ENCODE data around the gene MAB21L3. TPM values are rescaled to one million over a fixed set of nuclear protein-coding genes. Genes with fewer than 3 reads are reported as not detected.
A peak's percentile ranks its signal among the peaks of the same experiment; 100 is the strongest.

MAB21L3 gene
- total RNA-seq, 2 experiments from 2014 or later, result not detected

- H3K4me3 ChIP-seq (ENCODE audit: low read length), result no peak overlapping the region
- DNase-seq (no peak), ATAC-seq (ENCODE audit: poor library complexity) (no peak)
- H3K4me1 ChIP-seq (ENCODE audit: insufficient read depth, low read length), result peaks cover 22% of the 10 kb centered on the region
- no peaks in the 10 kb centered on the region for H3K36me3 ChIP-seq (ENCODE audit: insufficient read depth, low read length)
- H3K27me3 ChIP-seq (ENCODE audit: control insufficient read depth in 1 of 2, insufficient read depth in 2 of 2, low read length in 2 of 2), result no peaks in the 10 kb centered on the region
- H3K27ac ChIP-seq (ENCODE audit: low read depth in 1 of 2, low read length in 2 of 2), result no peak overlapping the region
- ChIA-PET POLR2A (interaction anchor here (0.6 to 2.1 kb wide), 8 partner anchors 12 to 351 kb away, joined by 3 to 5 read pairs (median 3); no protein-coding TSS in a partner anchor), CTCF (interaction anchor here (1.2 to 2.7 kb wide), 4 partner anchors 11 to 335 kb away, joined by 3 to 31 read pairs (median 12); no protein-coding TSS in a partner anchor)
- H3K4me3 Mint-ChIP-seq, result no peak overlapping the region
- no peaks in the 10 kb centered on the region for H3K9me3 ChIP-seq (ENCODE audit: control insufficient read depth in 1 of 2, insufficient read depth in 1 of 2, low read length in 2 of 2)
- no peaks in the 10 kb centered on the region for H3K27me3 Mint-ChIP-seq
- H3K9me3 Mint-ChIP-seq, result no peaks in the 10 kb centered on the region
- H3K36me3 Mint-ChIP-seq (ENCODE audit: low read depth), result no peaks in the 10 kb centered on the region
- intact Hi-C loops (cut with DNase I, micrococcal nuclease), result loop anchor here (5.0 kb wide), 3 partner anchors 82 to 272 kb away; no protein-coding TSS in a partner anchor
- peaks cover 31% of the 10 kb centered on the region for H3K4me1 Mint-ChIP-seq (ENCODE audit: low read depth)
- TF ChIP-seq CTCF (IDR thresholded peaks at IDR 0.05), result no peak
- peak overlapping the region; percentile 91 for H3K27ac Mint-ChIP-seq
These were observed 39.2 kb downstream of the MAB21L3 start for GRCh38 chr1:116150368-116150767.

GRCh38 chr1:116151739-116152576 is 40.8 kb downstream of the MAB21L3 start:
- H3K36me3 Mint-ChIP-seq (ENCODE audit: low read depth), result no peaks in the 10 kb centered on the region
- DNase-seq (peak; percentile 51 to 93 (median 69)), ATAC-seq (ENCODE audit: poor library complexity) (peak; percentile 89)
- Histone ChIP-seq H3K4me1 (ENCODE audit: insufficient read depth, low read length) (peaks cover 22% of the 10 kb centered on the region), H3K9me3 (ENCODE audit: control insufficient read depth in 1 of 2, insufficient read depth in 1 of 2, low read length in 2 of 2) (no peaks in the 10 kb centered on the region), H3K27me3 (ENCODE audit: control insufficient read depth in 1 of 2, insufficient read depth in 2 of 2, low read length in 2 of 2) (no peaks in the 10 kb centered on the region), H3K36me3 (ENCODE audit: insufficient read depth, low read length) (no peaks in the 10 kb centered on the region), H3K4me3 (ENCODE audit: low read length) (peak overlapping the region; percentile 48), H3K27ac (ENCODE audit: low read depth in 1 of 2, low read length in 2 of 2) (peak overlapping the region; percentile 45 to 69)
- H3K27ac Mint-ChIP-seq, result peak overlapping the region; percentile 91
- peak overlapping the region; percentile 81 for H3K4me3 Mint-ChIP-seq
- peak; percentile 86 for TF ChIP-seq CTCF (IDR thresholded peaks at IDR 0.05)
- peaks cover 31% of the 10 kb centered on the region for H3K4me1 Mint-ChIP-seq (ENCODE audit: low read depth)
- no peaks in the 10 kb centered on the region for H3K9me3 Mint-ChIP-seq
- ChIA-PET POLR2A (interaction anchor here (0.8 to 2.4 kb wide), 6 partner anchors 9 to 352 kb away, joined by 3 to 7 read pairs (median 4); no protein-coding TSS in a partner anchor), CTCF (interaction anchor here (0.7 to 2.7 kb wide), 9 partner anchors 9 to 352 kb away, joined by 3 to 31 read pairs (median 4); no protein-coding TSS in a partner anchor)
- intact Hi-C loops (cut with DNase I, micrococcal nuclease), result loop anchor here (5.0 kb wide), 3 partner anchors 80 to 270 kb away; no protein-coding TSS in a partner anchor
- H3K27me3 Mint-ChIP-seq, result no peaks in the 10 kb centered on the region

GRCh38 chr1:116152577-116152943 is 41.4 kb downstream of the MAB21L3 start:
- H3K9me3 Mint-ChIP-seq, result no peaks in the 10 kb centered on the region
- peak overlapping the region; percentile 91 for H3K27ac Mint-ChIP-seq
- intact Hi-C loops (cut with DNase I, micrococcal nuclease), result loop anchor here (5.0 kb wide), 3 partner anchors 80 to 270 kb away; no protein-coding TSS in a partner anchor
- ChIA-PET POLR2A (interaction anchor here (2.1 to 2.4 kb wide), 2 partner anchors 12 to 223 kb away, joined by 5 to 7 read pairs; no protein-coding TSS in a partner anchor), CTCF (interaction anchor here (0.7 to 2.7 kb wide), 8 partner anchors 9 to 352 kb away, joined by 3 to 31 read pairs (median 4); no protein-coding TSS in a partner anchor)
- no peak for ATAC-seq (ENCODE audit: poor library complexity)
- no peak for TF ChIP-seq CTCF (IDR thresholded peaks at IDR 0.05)
- peaks cover 31% of the 10 kb centered on the region for H3K4me1 Mint-ChIP-seq (ENCODE audit: low read depth)
- H3K27me3 Mint-ChIP-seq, result no peaks in the 10 kb centered on the region
- H3K4me3 ChIP-seq (ENCODE audit: low read length), result peak overlapping the region; percentile 48
- peaks cover 0 to 4% of the 10 kb centered on the region in 2 experiments for H3K9me3 ChIP-seq (ENCODE audit: control insufficient read depth in 1 of 2, insufficient read depth in 1 of 2, low read length in 2 of 2)
- no peak for DNase-seq
- H3K36me3 ChIP-seq (ENCODE audit: insufficient read depth, low read length), result no peaks in the 10 kb centered on the region
- H3K27me3 ChIP-seq (ENCODE audit: control insufficient read depth in 1 of 2, insufficient read depth in 2 of 2, low read length in 2 of 2), result no peaks in the 10 kb centered on the region
- peak overlapping the region; percentile 75 for H3K4me3 Mint-ChIP-seq
- H3K4me1 ChIP-seq (ENCODE audit: insufficient read depth, low read length), result peaks cover 22% of the 10 kb centered on the region
- no peak overlapping the region for H3K27ac ChIP-seq (ENCODE audit: low read depth in 1 of 2, low read length in 2 of 2)
- no peaks in the 10 kb centered on the region for H3K36me3 Mint-ChIP-seq (ENCODE audit: low read depth)

All from CD4-positive, alpha-beta T cell (primary cell).